GM12878 (cell line): ENCODE measurements around the gene TLNRD1. TPM values are rescaled to one million over a fixed set of nuclear protein-coding genes. Genes with fewer than 3 reads are reported as not detected.

Experiments used
- ATF3 ChIP-seq: IDR thresholded peaks from 2 replicates; pipeline ENCODE4 v1.6.1; 2011; ENCODE audit warnings: low read depth, mild to moderate bottlenecking, low read length, moderate library complexity, borderline replicate concordance; ENCODE audit errors: extremely low read depth
- BCL3 ChIP-seq: IDR thresholded peaks from 2 replicates; pipeline ENCODE4 v1.6.1; 2011; ENCODE audit warnings: borderline replicate concordance, low read depth, mild to moderate bottlenecking, moderate library complexity, low read length; ENCODE audit not compliant: insufficient read depth, poor library complexity, severe bottlenecking
- CBFB ChIP-seq: IDR thresholded peaks from 2 replicates; pipeline ENCODE4 v1.6.1; 2016; ENCODE audit warnings: antibody characterized with exemption, low read depth
- CBX3 ChIP-seq: fragments of 200-600 bp; sonication (generic); IDR thresholded peaks from 2 replicates; pipeline ENCODE4 v1.6.1; 2016; ENCODE audit warnings: low read depth, borderline replicate concordance
- E4F1 ChIP-seq: fragments of 450-650 bp; IDR thresholded peaks from 2 replicates; pipeline ENCODE4 v1.6.1; 2018; ENCODE audit warnings: borderline replicate concordance, mild to moderate bottlenecking; ENCODE audit not compliant: partially characterized antibody
- EGR1 ChIP-seq, 2 experiments: IDR thresholded peaks; 1 replicate in 1 of 2; 2 replicates in 1 of 2; pipeline ENCODE4 v1.6.1; 2011 to 2012; ENCODE audit warnings: low read depth in 2 of 2, low read length in 2 of 2, borderline replicate concordance in 1 of 2, mild to moderate bottlenecking in 1 of 2, moderate library complexity in 1 of 2
- ELK1 ChIP-seq: IDR thresholded peaks from 2 replicates; pipeline ENCODE4 v1.6.1; 2012; ENCODE audit warnings: low read depth, low read length, improper control_type of control experiment
- ESRRA ChIP-seq: IDR thresholded peaks from 2 replicates; pipeline ENCODE4 v1.6.1; 2012; ENCODE audit warnings: mild to moderate bottlenecking, low read length, improper control_type of control experiment
- FOXM1 ChIP-seq: IDR thresholded peaks from 2 replicates; pipeline ENCODE4 v1.6.1; 2012; ENCODE audit warnings: low read depth, mild to moderate bottlenecking, inconsistent platforms, low read length, moderate library complexity
- JUNB ChIP-seq: IDR thresholded peaks from 2 replicates; pipeline ENCODE4 v1.6.1; 2016; ENCODE audit warnings: antibody characterized with exemption, mild to moderate bottlenecking
- KAT2A ChIP-seq: conservative IDR thresholded peaks from 2 replicates; pipeline ENCODE4 v1.6.1; 2011; ENCODE audit warnings: low read depth, low read length; ENCODE audit not compliant: control insufficient read depth
- KDM1A ChIP-seq: fragments of 200-600 bp; sonication (generic); IDR thresholded peaks from 2 replicates; pipeline ENCODE4 v1.6.1; 2016; ENCODE audit warnings: borderline replicate concordance
- LARP7 ChIP-seq: fragments of 450-650 bp; IDR thresholded peaks from 2 replicates; pipeline ENCODE4 v1.6.1; 2017; ENCODE audit warnings: mild to moderate bottlenecking
- MLLT1 ChIP-seq: fragments of 450-650 bp; IDR thresholded peaks from 2 replicates; pipeline ENCODE4 v1.6.1; 2016; ENCODE audit warnings: mild to moderate bottlenecking
- MYB ChIP-seq: fragments of 150-350 bp; IDR thresholded peaks from 2 replicates; pipeline ENCODE4 v1.6.1; 2014; ENCODE audit warnings: mild to moderate bottlenecking, low read depth, low read length, borderline replicate concordance
- NBN ChIP-seq: fragments of 450-650 bp; IDR thresholded peaks from 2 replicates; pipeline ENCODE4 v1.6.1; 2016
- PAX5 ChIP-seq: IDR thresholded peaks from 2 replicates; pipeline ENCODE4 v1.6.1; 2011; ENCODE audit warnings: low read depth, low read length, borderline replicate concordance
- PAX8 ChIP-seq: fragments of 450-650 bp; IDR thresholded peaks from 2 replicates; pipeline ENCODE4 v1.6.1; 2017; ENCODE audit warnings: mild to moderate bottlenecking, moderate library complexity
- RAD51 ChIP-seq: fragments of 450-650 bp; IDR thresholded peaks from 2 replicates; pipeline ENCODE4 v1.6.1; 2016; ENCODE audit warnings: moderate library complexity, mild to moderate bottlenecking, inconsistent platforms
- RBBP5 ChIP-seq: fragments of 200-600 bp; sonication (generic); conservative IDR thresholded peaks from 2 replicates; pipeline ENCODE4 v1.6.1; 2016
- STAT3 ChIP-seq: IDR thresholded peaks from 2 replicates; pipeline ENCODE4 v1.6.1; 2011; ENCODE audit warnings: low read depth, low read length, improper control_type of control experiment
- ZNF622 ChIP-seq: fragments of 450-650 bp; IDR thresholded peaks from 2 replicates; pipeline ENCODE4 v1.6.1; 2017; ENCODE audit warnings: mild to moderate bottlenecking, inconsistent platforms
- polyA plus RNA-seq, 11 experiments: library from polyadenylated mRNA; depleted of rRNA in 4 of 11; unstranded in 6 of 11; stranded (reverse) in 5 of 11; fragments of >200 nt; fragmentation: Nextera tagmentation in 4 of 11; fragmentation: Illumina TruSeq in 1 of 11; extraction: Ambion mirVana in 4 of 11; extraction: Trizol in 1 of 11; gene quantifications; 1 replicate in 1 of 11; 2 replicates in 10 of 11; pipeline versions ENCODE4 v1.2.1 to v1.2.3, GENCODE V29; 2011 to 2016; ENCODE audit warnings: inconsistent platforms in 2 of 11, missing spikeins in 2 of 11, low read depth in 1 of 11
- total RNA-seq, 4 experiments: library from RNA; depleted of rRNA in 3 of 4; stranded (reverse); fragments of >200 nt in 3 of 4; fragmentation: Illumina TruSeq in 1 of 4; extraction: Trizol in 1 of 4; gene quantifications; 2 replicates each; pipeline versions ENCODE4 v1.2.1 to v1.2.3, GENCODE V29; 2013 to 2021

The TLNRD1 gene
- total and polyA plus RNA-seq, 10 of the 15 experiments (the other 5 are each of a cell fraction or from before 2014, with no cell fraction given): 2.5 to 44.8 (median 9.1) TPM

GRCh38 chr15:81023483-81024264 is 23.0 kb downstream of the TLNRD1 start (continued):
- no peak for TF ChIP-seq CBX3
- TF ChIP-seq RAD51: peak; percentile 71
- TF ChIP-seq FOXM1: peak; percentile 93
- TF ChIP-seq PAX5: peak; percentile 91
- TF ChIP-seq MYB: no peak
- peak; percentile 33; the same call in 1 of the 2 replicates for TF ChIP-seq MLLT1
- no peak for TF ChIP-seq KAT2A
- TF ChIP-seq STAT3: peak; percentile 93
- TF ChIP-seq JUNB: peak; percentile 99
- peak; percentile 78 for TF ChIP-seq CBFB
- TF ChIP-seq NBN: peak; percentile 89
- no peak for TF ChIP-seq ELK1
- TF ChIP-seq EGR1 (IDR thresholded peaks at IDR 0.05; ENCODE audit: borderline replicate concordance in 1 of 2, low read depth in 2 of 2, low read length in 2 of 2): no peak
- TF ChIP-seq RBBP5: 0 out of 2 replicates have a peak, but pooled peaks have one; percentile 25
- TF ChIP-seq ESRRA: no peak
- TF ChIP-seq ATF3: no peak
- TF ChIP-seq PAX8: no peak
- no peak for TF ChIP-seq ZNF622
- TF ChIP-seq LARP7: no peak
- no peak for TF ChIP-seq E4F1
- TF ChIP-seq BCL3: peak; percentile 95
- no peak for TF ChIP-seq KDM1A
